ENCODE results near the gene GPR68.

GRCh38 chr14:91216731-91217226 lies 27.7 kb downstream of the GPR68 start:
- TF ChIP-seq CTCF (conservative IDR thresholded peaks at IDR 0.05; ENCODE audit: low read length): no peak
- TF ChIP-seq EZH2phosphoT487 (IDR thresholded peaks at IDR 0.05; ENCODE audit: borderline replicate concordance): no peak
